GM10248 (cell line): ENCODE measurements around the gene CSMD2.

Experiments used
- CTCF ChIA-PET: fragments of 300-600 bp; sonication (Branson Sonifier 250); formaldehyde crosslinking; extraction: SDS; loops from one replicate; lab custom pipeline; 2021; ENCODE audit warnings: antibody characterized with exemption; lab: Yijun Ruan, JAX
- POLR2A ChIA-PET: fragments of 350-650 bp; sonication (Branson Sonifier 250); formaldehyde crosslinking; extraction: SDS; loops from one replicate; lab custom pipeline; 2020; ENCODE audit warnings: antibody characterized with exemption; lab: Yijun Ruan, JAX
- DNase-seq: peaks from one replicate; pipeline ENCODE4 v3.0.0; 2012; ENCODE audit errors: extremely low spot score
- TF ChIP-seq, protein P1 (sequence below): IDR thresholded peaks from 2 replicates; pipeline ENCODE4 v1.5.1; 2012; ENCODE audit warnings: mild to moderate bottlenecking, low read depth; ENCODE audit errors: extremely low read depth, missing control alignments, control extremely low read depth

The CSMD2 gene

DNA sequence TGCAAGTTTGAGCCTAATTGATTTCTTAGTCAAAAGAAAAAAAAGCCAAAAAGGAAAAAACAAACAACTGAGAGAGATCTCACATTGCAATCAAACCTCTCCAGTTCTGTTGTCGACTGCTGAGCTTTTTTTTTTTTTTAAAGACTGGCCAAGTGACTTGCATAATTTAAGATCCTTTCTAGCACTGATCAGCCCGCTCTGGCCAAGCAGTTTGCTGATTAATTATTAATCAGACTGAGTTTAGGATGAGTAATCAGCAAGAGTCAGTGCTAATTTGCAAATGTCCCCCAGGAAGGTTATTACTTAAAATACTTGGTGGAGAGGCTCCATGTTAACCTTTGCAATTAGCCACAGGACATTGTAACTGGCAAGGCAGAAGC, 261.8 kb downstream of the CSMD2 start:
- CTCF ChIA-PET = interaction anchor here (1.3 kb wide), 1 partner anchor 26 kb away, joined by 3 read pairs; no protein-coding TSS in a partner anchor
- DNase-seq = peak; percentile 28
- POLR2A ChIA-PET = no interaction called here
- TF ChIP-seq, protein P1, sequence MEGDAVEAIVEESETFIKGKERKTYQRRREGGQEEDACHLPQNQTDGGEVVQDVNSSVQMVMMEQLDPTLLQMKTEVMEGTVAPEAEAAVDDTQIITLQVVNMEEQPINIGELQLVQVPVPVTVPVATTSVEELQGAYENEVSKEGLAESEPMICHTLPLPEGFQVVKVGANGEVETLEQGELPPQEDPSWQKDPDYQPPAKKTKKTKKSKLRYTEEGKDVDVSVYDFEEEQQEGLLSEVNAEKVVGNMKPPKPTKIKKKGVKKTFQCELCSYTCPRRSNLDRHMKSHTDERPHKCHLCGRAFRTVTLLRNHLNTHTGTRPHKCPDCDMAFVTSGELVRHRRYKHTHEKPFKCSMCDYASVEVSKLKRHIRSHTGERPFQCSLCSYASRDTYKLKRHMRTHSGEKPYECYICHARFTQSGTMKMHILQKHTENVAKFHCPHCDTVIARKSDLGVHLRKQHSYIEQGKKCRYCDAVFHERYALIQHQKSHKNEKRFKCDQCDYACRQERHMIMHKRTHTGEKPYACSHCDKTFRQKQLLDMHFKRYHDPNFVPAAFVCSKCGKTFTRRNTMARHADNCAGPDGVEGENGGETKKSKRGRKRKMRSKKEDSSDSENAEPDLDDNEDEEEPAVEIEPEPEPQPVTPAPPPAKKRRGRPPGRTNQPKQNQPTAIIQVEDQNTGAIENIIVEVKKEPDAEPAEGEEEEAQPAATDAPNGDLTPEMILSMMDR = no peak

DNA sequence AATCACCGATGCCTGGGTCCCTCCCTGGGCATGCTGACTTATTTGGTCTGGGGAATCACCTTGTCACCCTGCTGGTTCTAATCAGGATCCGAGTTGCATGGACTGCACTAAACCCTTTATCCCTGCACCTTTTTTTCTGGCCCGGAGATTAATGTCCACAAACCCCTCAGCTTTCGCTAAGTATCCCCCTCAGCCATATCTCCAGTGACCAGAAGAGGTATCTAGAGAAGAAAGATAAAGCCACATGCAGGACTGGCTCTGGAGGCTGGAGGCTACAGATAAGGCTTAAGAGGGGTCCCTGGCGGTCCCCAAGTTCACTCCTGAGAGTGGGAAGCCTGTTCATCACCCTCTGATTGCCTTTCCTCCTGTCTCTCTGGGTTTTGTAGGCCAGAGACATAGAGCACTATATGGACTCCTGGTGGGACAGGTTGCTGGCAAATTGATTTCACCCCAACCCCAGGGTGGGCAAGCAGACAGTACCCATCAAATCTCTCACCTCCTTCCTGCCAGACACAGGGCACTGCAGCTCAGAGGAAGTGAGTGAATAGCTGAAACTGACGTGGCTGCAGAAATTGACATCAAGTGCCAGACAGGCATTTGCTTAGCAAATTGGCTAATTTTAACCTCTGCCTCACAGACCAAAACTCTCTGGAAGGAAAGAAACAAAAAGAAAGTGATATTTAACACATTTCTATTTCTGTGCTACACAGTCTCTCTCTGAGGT, 262.4 kb downstream of the CSMD2 start:
- DNase-seq = peak; percentile 40
- POLR2A ChIA-PET = no interaction called here
- TF ChIP-seq, protein P1 = no peak
- CTCF ChIA-PET = interaction anchor here (1.3 kb wide), 1 partner anchor 26 kb away, joined by 3 read pairs; no protein-coding TSS in a partner anchor

DNA sequence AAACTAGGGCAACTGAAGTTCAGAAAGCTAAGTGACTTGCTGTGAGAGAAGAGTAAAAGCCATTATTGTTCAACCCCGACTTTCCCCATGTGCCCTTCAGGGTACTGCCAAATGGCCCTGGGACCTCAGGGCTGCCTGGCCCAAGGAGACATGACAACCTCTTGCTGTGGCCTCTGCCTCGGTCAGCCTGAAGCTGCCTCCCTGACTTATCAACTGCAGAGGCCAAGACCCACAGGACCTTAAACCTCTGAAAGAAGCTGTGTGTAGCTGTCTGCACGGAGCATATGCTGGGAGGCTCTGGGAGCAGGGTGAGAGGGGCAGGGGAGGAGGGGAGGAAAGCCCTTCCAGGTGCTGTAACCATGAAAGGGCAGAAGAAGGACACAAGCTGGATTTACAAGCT, 265.3 kb downstream of the CSMD2 start:
- CTCF ChIA-PET = no interaction called here
- POLR2A ChIA-PET = no interaction called here
- TF ChIP-seq, protein P1 = no peak
- DNase-seq = no peak

DNA sequence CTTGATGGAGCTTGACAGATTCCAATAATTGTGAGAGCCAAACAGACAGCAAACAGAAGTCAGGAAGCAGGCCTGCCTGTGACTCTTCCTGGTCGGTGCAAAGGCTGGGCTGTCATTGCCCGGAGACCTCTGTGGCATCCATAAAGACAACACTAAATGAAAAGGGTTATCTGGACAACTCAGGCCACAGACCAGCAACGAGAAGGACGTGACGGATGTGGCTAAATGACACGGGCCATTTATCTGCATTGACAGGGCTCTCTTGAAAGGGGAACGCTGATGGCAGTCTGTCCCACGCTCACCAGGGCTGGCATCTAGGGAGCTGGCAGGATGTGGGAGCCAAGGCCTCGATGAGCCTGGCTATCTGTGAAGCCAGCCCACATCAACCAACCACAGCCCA, 266.1 kb downstream of the CSMD2 start:
- DNase-seq = no peak
- ChIA-PET CTCF (interaction anchor here (0.9 kb wide), 1 partner anchor 16 kb away, joined by 3 read pairs; no protein-coding TSS in a partner anchor), POLR2A (no interaction called here)
- TF ChIP-seq, protein P1 = no peak

DNA sequence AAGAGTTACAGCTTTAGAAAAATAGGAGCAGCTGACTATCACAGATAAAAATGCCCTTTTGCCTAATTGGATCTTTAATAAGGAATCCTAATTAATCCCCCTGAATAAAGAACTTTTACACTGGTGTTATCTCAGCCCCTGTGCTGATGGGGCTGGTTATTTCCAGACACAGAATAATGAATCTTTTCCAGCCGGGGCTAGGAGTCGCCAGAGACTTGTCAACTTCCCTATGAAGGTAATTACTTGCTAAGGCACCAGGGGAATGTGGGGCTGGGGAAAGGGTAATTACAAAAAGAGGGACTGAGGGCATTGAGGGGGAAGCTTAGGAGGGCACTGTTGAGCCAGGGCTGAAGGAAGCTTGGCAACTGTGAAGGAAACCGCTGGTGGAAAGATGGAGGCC, 266.6 kb downstream of the CSMD2 start:
- POLR2A ChIA-PET = no interaction called here
- DNase-seq = no peak
- TF ChIP-seq, protein P1 = no peak
- CTCF ChIA-PET = interaction anchor here (0.9 kb wide), 1 partner anchor 16 kb away, joined by 3 read pairs; no protein-coding TSS in a partner anchor

DNA sequence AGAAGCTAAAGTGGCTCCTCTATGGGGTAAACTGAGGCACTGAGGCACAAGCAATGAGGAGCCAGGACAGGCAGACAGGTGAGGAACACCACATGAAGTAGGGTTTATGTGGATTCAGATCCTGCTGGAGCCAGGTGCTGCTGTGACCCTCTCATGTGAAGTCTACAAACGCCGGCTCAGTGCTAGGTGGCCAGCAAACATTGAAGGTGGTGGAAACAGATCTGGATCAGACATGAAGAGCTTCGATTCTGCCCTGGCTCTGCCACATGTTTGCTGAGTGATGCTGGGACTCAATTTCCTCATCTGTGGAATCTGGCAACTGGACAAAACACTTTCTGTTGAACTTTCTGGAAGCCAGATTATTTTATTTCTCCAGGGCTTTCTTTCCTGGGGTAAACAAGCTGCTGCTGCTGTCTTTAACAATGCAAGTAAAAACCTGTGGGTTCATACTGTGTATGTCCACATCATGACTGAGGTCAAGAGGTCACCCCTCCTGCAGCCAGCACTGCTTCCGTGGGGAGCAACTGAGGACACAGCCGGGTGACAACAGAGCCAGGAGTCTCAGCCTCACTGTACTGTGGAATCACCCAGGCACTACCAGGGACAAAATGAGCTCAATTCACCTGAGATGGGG, 267.8 kb downstream of the CSMD2 start:
- CTCF ChIA-PET = interaction anchor here (0.9 to 1.2 kb wide), 2 partner anchors 13 to 19 kb away, joined by 3 to 4 read pairs; no protein-coding TSS in a partner anchor
- TF ChIP-seq, protein P1 = no peak
- POLR2A ChIA-PET = no interaction called here
- DNase-seq = no peak
